OCI-LY7 (cell line): ENCODE results near the gene UBA1. TPM values are rescaled to one million over a fixed set of nuclear protein-coding genes. Genes with fewer than 3 reads are reported as not detected.

Experiments
- BruUV-seq: library from RNA; stranded (reverse); fragments of 400-500 nt; replicated peaks from 2 replicates; lab custom pipeline; 2021; lab: Mats Ljungman, UMichigan
- CTCF ChIA-PET: fragments of 300-600 bp; sonication (Branson Sonifier 250); formaldehyde crosslinking; loops from one replicate; lab custom pipeline; 2022; ENCODE audit warnings: antibody characterized with exemption; ENCODE audit not compliant: unreplicated experiment; lab: Charles Lee
- POLR2A ChIA-PET: fragments of 300-600 bp; sonication (Branson Sonifier 250); formaldehyde crosslinking; loops from one replicate; lab custom pipeline; 2022; ENCODE audit warnings: antibody characterized with exemption; lab: Charles Lee
- DNase-seq: peaks from one replicate; pipeline ENCODE4 v3.0.0-alpha.2; 2015; ENCODE audit warnings: low spot score
- H2AFZ ChIP-seq: fragments of 200-600 bp; sonication (generic), shearing (Covaris generic); 2 replicates; pipeline ENCODE4 v1.6.1; 2014; ENCODE audit warnings: mild to moderate bottlenecking, antibody characterized with exemption, low read length, moderate library complexity
- H3K27ac ChIP-seq: fragments of 200-600 bp; sonication (generic); 2 replicates; pipeline ENCODE4 v1.5.1; 2014; ENCODE audit warnings: mixed run types, low read depth, mild to moderate bottlenecking, moderate library complexity, low read length, inconsistent platforms; ENCODE audit not compliant: poor library complexity, severe bottlenecking
- H3K36me3 ChIP-seq: fragments of 200-600 bp; sonication (generic); 2 replicates; pipeline ENCODE4 v1.6.1; 2014; ENCODE audit warnings: mild to moderate bottlenecking, antibody characterized with exemption, low read length, moderate library complexity, mixed read lengths; ENCODE audit not compliant: insufficient read depth
- H3K4me1 ChIP-seq: fragments of 200-600 bp; sonication (generic); 2 replicates; pipeline ENCODE4 v1.5.1; 2014; ENCODE audit warnings: mild to moderate bottlenecking, low read length; ENCODE audit not compliant: insufficient read depth, poor library complexity, severe bottlenecking
- H3K4me2 ChIP-seq: fragments of 200-600 bp; sonication (generic); 2 replicates; pipeline ENCODE4 v1.6.1; 2014; ENCODE audit warnings: mild to moderate bottlenecking, low read length
- H3K4me3 ChIP-seq: fragments of 200-600 bp; sonication (generic); 2 replicates; pipeline ENCODE4 v1.5.1; 2014; ENCODE audit warnings: mild to moderate bottlenecking, low read depth, low read length; ENCODE audit not compliant: poor library complexity, severe bottlenecking
- H3K79me2 ChIP-seq: fragments of 200-600 bp; sonication (generic); 2 replicates; pipeline ENCODE4 v1.6.1; 2016; ENCODE audit warnings: low read depth, mild to moderate bottlenecking, low read length, moderate library complexity, mixed read lengths; ENCODE audit not compliant: insufficient read depth
- H3K9me2 ChIP-seq: fragments of 200-600 bp; sonication (generic); 2 replicates; pipeline ENCODE4 v1.6.1; 2016; ENCODE audit warnings: mild to moderate bottlenecking, low read length, mixed read lengths; ENCODE audit not compliant: insufficient read depth
- H3K9me3 ChIP-seq: fragments of 200-600 bp; sonication (generic); 2 replicates; pipeline ENCODE4 v1.6.1; 2014; ENCODE audit warnings: mild to moderate bottlenecking, mixed run types, low read length, mixed read lengths
- H4K20me1 ChIP-seq: fragments of 200-600 bp; sonication (generic); 2 replicates; pipeline ENCODE4 v1.6.1; 2014; ENCODE audit warnings: mild to moderate bottlenecking, antibody characterized with exemption, low read length, moderate library complexity, mixed read lengths; ENCODE audit not compliant: insufficient read depth
- CTCF ChIP-seq: fragments of 200-600 bp; sonication (generic); conservative IDR thresholded peaks from 2 replicates; pipeline ENCODE4 v1.5.1; 2014; ENCODE audit warnings: mild to moderate bottlenecking, antibody characterized with exemption, low read length, moderate library complexity, mixed read lengths
- EZH2phosphoT487 ChIP-seq: fragments of 200-600 bp; sonication (generic); IDR thresholded peaks from 2 replicates; pipeline ENCODE4 v1.6.1; 2018; ENCODE audit warnings: low read depth, borderline replicate concordance, mild to moderate bottlenecking, mixed run types, antibody characterized with exemption, low read length, moderate library complexity, mixed read lengths
- intact Hi-C: fragments of 100-400 bp; cut with micrococcal nuclease; formaldehyde crosslinking; loops from one replicate; pipeline ENCODE4 v1.10.0; 2022; ENCODE audit not compliant: unreplicated experiment
- total RNA-seq, 2 experiments: library from RNA; depleted of rRNA in 1 of 2; stranded (reverse); fragments of >200 nt in 1 of 2; shearing (Covaris generic) in 1 of 2; gene quantifications; 2 replicates each; pipeline ENCODE4 v1.2.3, GENCODE V29; 2014 to 2022

The UBA1 gene
- total RNA-seq, 2 experiments from 2014 or later = 169 to 294 TPM

DNA sequence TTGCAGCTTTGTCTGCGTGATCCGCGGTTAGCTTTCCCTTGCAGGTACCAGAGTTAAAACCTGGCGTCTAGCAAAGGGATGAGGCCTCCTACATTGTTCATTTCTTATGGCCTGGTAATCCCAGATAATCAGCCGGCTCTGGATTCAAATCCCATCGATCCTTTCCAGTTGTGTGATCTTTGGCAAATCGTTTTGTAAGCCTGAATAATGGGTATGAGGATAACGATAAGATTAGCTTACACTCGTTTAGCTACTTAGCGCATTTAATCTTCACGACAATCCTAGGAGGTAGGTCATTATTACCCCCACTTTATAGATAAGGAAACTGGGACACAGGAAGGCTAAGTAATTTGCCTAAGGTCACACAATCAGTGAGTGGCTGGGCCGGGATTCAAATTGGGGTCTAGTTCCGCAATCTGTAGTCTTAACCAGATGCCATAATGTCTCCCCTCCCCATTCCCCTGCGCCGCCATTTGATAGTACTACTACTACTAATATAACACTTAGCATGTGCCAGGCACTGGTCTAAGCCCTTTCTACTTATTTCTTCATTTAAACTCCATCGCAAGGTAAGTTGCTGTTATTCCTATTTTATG lies 1.7 kb upstream of the UBA1 start:
- POLR2A ChIA-PET = interaction anchor here (0.6 to 1.3 kb wide), 3 partner anchors 193 to 663 kb away, joined by 3 to 5 read pairs (median 3); no protein-coding TSS in a partner anchor
- no peaks in the 10 kb centered on the region for H3K9me2 ChIP-seq
- no peak for TF ChIP-seq EZH2phosphoT487
- no peak for TF ChIP-seq CTCF
- intact Hi-C loops = loop anchor here (5.0 kb wide), 1 partner anchor 330 kb away; no protein-coding TSS in a partner anchor
- BruUV-seq = no TSS peak
- no peaks in the 10 kb centered on the region for H3K9me3 ChIP-seq
- H3K79me2 ChIP-seq = peaks cover 43% of the 10 kb centered on the region
- H3K4me3 ChIP-seq = peak overlapping the region; percentile 94
- CTCF ChIA-PET = no interaction called here
- DNase-seq = peak; percentile 87
- peak overlapping the region; percentile 96 for H3K4me2 ChIP-seq
- H4K20me1 ChIP-seq = no peaks in the 10 kb centered on the region
- peak overlapping the region; percentile 32; the same call in 1 of the 2 replicates for H2AFZ ChIP-seq
- H3K4me1 ChIP-seq = peaks cover 30% of the 10 kb centered on the region
- peaks cover 33% of the 10 kb centered on the region for H3K36me3 ChIP-seq
- peak overlapping the region; percentile 99 for H3K27ac ChIP-seq

DNA sequence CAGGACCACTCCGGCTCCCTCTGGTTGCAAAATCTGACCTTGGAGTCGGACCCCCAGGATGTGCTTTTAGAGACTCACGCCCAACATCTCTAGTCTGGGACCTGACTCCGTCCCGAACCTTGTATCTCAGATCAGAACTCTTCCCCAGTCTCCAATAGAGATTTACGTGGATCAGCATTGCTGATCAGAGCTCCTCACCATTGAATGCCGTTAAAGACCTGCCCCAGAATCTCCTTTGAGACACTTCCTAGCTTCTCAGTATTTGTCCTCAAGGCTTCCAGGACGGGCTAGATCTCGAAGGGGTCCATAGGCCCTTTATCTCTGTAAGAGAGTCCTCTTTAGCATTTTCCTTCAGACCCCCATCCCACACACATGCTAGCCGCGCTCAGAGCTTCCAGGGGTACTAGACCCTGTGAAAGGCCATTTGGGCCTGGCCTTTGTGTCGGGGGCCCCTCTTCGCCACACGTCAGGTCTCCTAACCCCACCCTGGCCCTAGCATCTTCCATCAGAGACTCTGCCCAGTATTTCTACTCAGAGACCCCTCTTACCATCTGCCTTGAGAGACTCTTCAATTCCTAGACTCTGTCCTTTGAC lies 662 bp downstream of the UBA1 start:
- no peak for DNase-seq
- no TSS peak for BruUV-seq

More for the DNA sequence above, 662 bp downstream of the UBA1 start:
- peaks cover 52% of the 10 kb centered on the region for H3K36me3 ChIP-seq
- peak overlapping the region; percentile 99 for H3K27ac ChIP-seq
- H4K20me1 ChIP-seq = no peaks in the 10 kb centered on the region
- CTCF ChIA-PET = no interaction called here
- peaks cover 33% of the 10 kb centered on the region for H3K4me1 ChIP-seq
- TF ChIP-seq CTCF (no peak), EZH2phosphoT487 (no peak)
- no peak overlapping the region for H2AFZ ChIP-seq
- peaks cover 55% of the 10 kb centered on the region for H3K79me2 ChIP-seq
- intact Hi-C loops = loop anchor here (5.0 kb wide), 1 partner anchor 328 kb away; no protein-coding TSS in a partner anchor
- H3K4me3 ChIP-seq = peak overlapping the region; percentile 94
- peak overlapping the region; percentile 93 for H3K4me2 ChIP-seq
- H3K9me2 ChIP-seq = no peaks in the 10 kb centered on the region
- POLR2A ChIA-PET = interaction anchor here (0.6 kb wide), 1 partner anchor 311 kb away, joined by 6 read pairs; no protein-coding TSS in a partner anchor
- H3K9me3 ChIP-seq = no peaks in the 10 kb centered on the region
